ENCODE results near the gene CCSER2. TPM values are rescaled to one million over a fixed set of nuclear protein-coding genes. Genes with fewer than 3 reads are reported as not detected.

The CCSER2 gene
- total RNA-seq, 6 experiments from 2014 or later, result 18.2 to 28.8 (median 25.9) TPM

GRCh38 chr10:84340187-84340586 is 11.8 kb downstream of the CCSER2 start:
- Histone ChIP-seq H3K36me3 (no peaks in the 10 kb centered on the region), H3K4me3 (no peak overlapping the region), H3K27me3 (no peaks in the 10 kb centered on the region), H3K4me1 (peaks cover 0 to 6% (median 2%) of the 10 kb centered on the region in 4 donors), H3K9me3 (no peaks in the 10 kb centered on the region), H3K27ac (no peak overlapping the region)
- WGBS (ENCODE audit: insufficient coverage, low coverage, low lambda C conversion rate, missing lambda C conversion rate), result 39% methylated on average over 3 of the region's 3 CpGs
- intact Hi-C loops (cut with DNase I), result no loop called here
- peak in 2 of 4 donors; percentile 61 to 75 for ATAC-seq
- TF ChIP-seq POLR2A (IDR thresholded peaks at IDR 0.05) (no peak), CTCF (IDR thresholded peaks at IDR 0.05) (no peak)
- DNase-seq, result no peak

- Histone ChIP-seq H3K27me3 (no peaks in the 10 kb centered on the region), H3K27ac (no peak overlapping the region), H3K4me3 (no peak overlapping the region), H3K36me3 (no peaks in the 10 kb centered on the region), H3K9me3 (no peaks in the 10 kb centered on the region), H3K4me1 (peaks cover 0 to 9% (median 3%) of the 10 kb centered on the region in 4 donors)
- ATAC-seq, result no peak
- intact Hi-C loops (cut with DNase I), result no loop called here
- no peak for TF ChIP-seq POLR2A (IDR thresholded peaks at IDR 0.05)
- TF ChIP-seq CTCF (IDR thresholded peaks at IDR 0.05), result no peak
- WGBS (ENCODE audit: insufficient coverage, low coverage, low lambda C conversion rate, missing lambda C conversion rate), result 63% methylated on average over 7 of the region's 9 CpGs
- DNase-seq, result no peak
These were observed 12.5 kb downstream of the CCSER2 start for GRCh38 chr10:84340632-84341537.

GRCh38 chr10:84341538-84341856 is 13.1 kb downstream of the CCSER2 start:
- Histone ChIP-seq H3K4me3 (no peak overlapping the region), H3K27ac (no peak overlapping the region), H3K9me3 (no peaks in the 10 kb centered on the region), H3K4me1 (peaks cover 0 to 9% (median 3%) of the 10 kb centered on the region in 4 donors), H3K36me3 (no peaks in the 10 kb centered on the region), H3K27me3 (no peaks in the 10 kb centered on the region)
- ATAC-seq (no peak), DNase-seq (no peak)
- intact Hi-C loops (cut with DNase I), result no loop called here
- WGBS (ENCODE audit: insufficient coverage, low coverage, low lambda C conversion rate, missing lambda C conversion rate), result 67% methylated on average over 1 of the region's 1 CpG
- TF ChIP-seq POLR2A (IDR thresholded peaks at IDR 0.05), result no peak
- no peak for TF ChIP-seq CTCF (IDR thresholded peaks at IDR 0.05)

GRCh38 chr10:84341983-84342382 is 13.6 kb downstream of the CCSER2 start:
- no peaks in the 10 kb centered on the region for H3K9me3 ChIP-seq
- ATAC-seq (no peak), DNase-seq (no peak)
- no peak overlapping the region for H3K4me3 ChIP-seq
- H3K4me1 ChIP-seq, result peaks cover 0 to 9% (median 3%) of the 10 kb centered on the region in 4 donors
- no peaks in the 10 kb centered on the region for H3K36me3 ChIP-seq
- TF ChIP-seq POLR2A (IDR thresholded peaks at IDR 0.05) (no peak), CTCF (IDR thresholded peaks at IDR 0.05) (no peak)
- H3K27ac ChIP-seq, result no peak overlapping the region
- 50% methylated on average over 1 of the region's 1 CpG for WGBS (ENCODE audit: insufficient coverage, low coverage, low lambda C conversion rate, missing lambda C conversion rate)
- H3K27me3 ChIP-seq, result no peaks in the 10 kb centered on the region
- intact Hi-C loops (cut with DNase I), result no loop called here

Measured in right lobe of liver (tissue), 6 donors.